Peyer's patch (tissue), 4 donors: ENCODE data around the gene EVPL.

Source experiments
- CTCF ChIP-seq, 6 experiments: fragments of 450-650 bp in 4 of 6; fragments of 200-600 bp in 2 of 6; sonication (generic) in 1 of 6; IDR thresholded peaks; one replicate each; pipeline ENCODE4 v1.5.1; 2017 to 2019; ENCODE audit warnings: antibody characterized with exemption in 6 of 6, mild to moderate bottlenecking in 3 of 6, moderate library complexity in 1 of 6
- POLR2A ChIP-seq, 2 donors: fragments of 450-650 bp; IDR thresholded peaks; one replicate each; pipeline ENCODE4 v1.5.1; 2017; ENCODE audit warnings: antibody characterized with exemption in 2 of 2, mild to moderate bottlenecking in 2 of 2, moderate library complexity in 2 of 2

GRCh38 chr17:76026714-76027158 is 370 bp downstream of the EVPL start:
- TF ChIP-seq CTCF (IDR thresholded peaks at IDR 0.05) (peak in 1 of 6 experiments; percentile 26), POLR2A (IDR thresholded peaks at IDR 0.05) (no peak)
